GM12873 (cell line): ENCODE results near the gene MYCL.
A peak's percentile ranks its signal among the peaks of the same experiment; 100 is the strongest.

Source experiments
- TF ChIP-seq, protein P1 (sequence below): IDR thresholded peaks from 2 replicates; pipeline ENCODE4 v1.5.1; 2012; ENCODE audit warnings: low read depth, mild to moderate bottlenecking, moderate library complexity, low read length, control low read depth; ENCODE audit not compliant: insufficient read depth; ENCODE audit errors: missing control alignments

Gene MYCL

GRCh38 chr1:39901714-39902459, at the start of gene MYCL:
MYCL (minus strand) TSS chr1:39901917; CDS start chr1:39901434, 483 bp downstream.
- TF ChIP-seq, protein P1, sequence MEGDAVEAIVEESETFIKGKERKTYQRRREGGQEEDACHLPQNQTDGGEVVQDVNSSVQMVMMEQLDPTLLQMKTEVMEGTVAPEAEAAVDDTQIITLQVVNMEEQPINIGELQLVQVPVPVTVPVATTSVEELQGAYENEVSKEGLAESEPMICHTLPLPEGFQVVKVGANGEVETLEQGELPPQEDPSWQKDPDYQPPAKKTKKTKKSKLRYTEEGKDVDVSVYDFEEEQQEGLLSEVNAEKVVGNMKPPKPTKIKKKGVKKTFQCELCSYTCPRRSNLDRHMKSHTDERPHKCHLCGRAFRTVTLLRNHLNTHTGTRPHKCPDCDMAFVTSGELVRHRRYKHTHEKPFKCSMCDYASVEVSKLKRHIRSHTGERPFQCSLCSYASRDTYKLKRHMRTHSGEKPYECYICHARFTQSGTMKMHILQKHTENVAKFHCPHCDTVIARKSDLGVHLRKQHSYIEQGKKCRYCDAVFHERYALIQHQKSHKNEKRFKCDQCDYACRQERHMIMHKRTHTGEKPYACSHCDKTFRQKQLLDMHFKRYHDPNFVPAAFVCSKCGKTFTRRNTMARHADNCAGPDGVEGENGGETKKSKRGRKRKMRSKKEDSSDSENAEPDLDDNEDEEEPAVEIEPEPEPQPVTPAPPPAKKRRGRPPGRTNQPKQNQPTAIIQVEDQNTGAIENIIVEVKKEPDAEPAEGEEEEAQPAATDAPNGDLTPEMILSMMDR: peak; percentile 79

- TF ChIP-seq, protein P1: no peak
Measured at GRCh38 chr1:39949891-39950290, 48.2 kb upstream of the MYCL start.

GRCh38 chr1:39947260-39947659, 45.5 kb upstream of the MYCL start:
- TF ChIP-seq, protein P1: no peak

DNA sequence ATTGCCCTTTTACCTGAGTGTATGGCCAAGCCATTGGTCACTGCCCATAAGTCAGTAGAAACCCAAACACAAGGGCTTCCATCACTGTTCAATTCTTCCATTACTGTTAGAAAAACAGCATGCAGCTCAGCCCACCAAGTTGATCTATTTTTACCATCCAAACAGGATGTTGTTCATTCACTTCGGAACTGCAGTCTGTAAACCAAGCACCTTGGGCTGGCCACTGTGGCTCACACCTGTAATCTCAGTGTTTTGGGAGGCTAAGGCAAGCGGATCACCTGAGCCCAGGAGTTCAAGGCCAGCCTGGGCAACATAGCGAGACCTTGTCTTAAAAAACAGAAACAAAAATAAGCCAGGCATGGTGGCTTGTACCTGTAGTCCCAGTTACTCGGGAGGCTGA, 44.5 kb upstream of the MYCL start:
- TF ChIP-seq, protein P1: no peak

DNA sequence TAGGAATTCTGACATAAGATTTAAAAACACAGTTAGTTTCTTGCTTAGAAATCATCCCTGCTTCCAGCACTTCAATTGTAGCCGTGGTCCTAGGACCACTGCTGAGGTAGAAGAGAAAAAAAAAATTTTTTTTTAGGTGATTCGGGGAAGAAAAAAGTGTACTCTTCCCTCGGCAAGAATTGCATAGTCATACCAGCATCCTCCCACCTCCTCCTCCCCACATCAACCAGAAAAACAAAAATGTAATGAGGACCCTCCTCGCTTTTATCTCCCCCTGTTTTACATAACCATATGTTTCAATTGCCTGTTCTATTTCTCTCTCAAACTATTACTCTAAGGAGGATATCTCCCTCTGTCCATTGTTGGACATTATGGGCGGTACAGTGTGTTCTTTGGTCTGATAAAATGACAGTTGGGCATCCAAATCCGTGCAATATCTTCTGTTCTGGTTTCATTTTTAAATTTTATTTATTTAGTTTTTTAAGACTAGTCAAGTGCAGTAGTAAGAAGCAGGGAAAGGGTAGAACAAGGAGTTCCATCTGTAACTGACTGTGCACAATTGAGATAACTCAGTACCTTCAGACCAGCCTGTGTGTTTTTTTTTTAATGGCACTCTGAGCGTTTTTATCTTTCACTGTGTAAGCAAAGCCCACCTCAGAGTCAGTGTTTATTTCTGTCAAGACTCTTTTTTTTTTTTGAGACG, 42.8 kb upstream of the MYCL start:
- TF ChIP-seq, protein P1: no peak

GRCh38 chr1:39943471-39944290, 42.0 kb upstream of the MYCL start:
- TF ChIP-seq, protein P1: no peak
